SJSA1 (cell line): ENCODE results near the gene ZNF541. TPM values are rescaled to one million over a fixed set of nuclear protein-coding genes. Genes with fewer than 3 reads are reported as not detected.
"Not testable (repeated sequence)": the region's sequence is repeated elsewhere in the genome, so short reads cannot be mapped to it uniquely, and the experiment has no call there.

Experiments used
- DNase-seq, 2 experiments: peaks; one replicate each; pipeline ENCODE4 v3.0.0-alpha.2; 2015 to 2020; ENCODE audit warnings: low spot score in 2 of 2, low read depth in 1 of 2
- H3K27ac ChIP-seq: fragments of 250-450 bp; sonication (Bioruptor Pico); 2 replicates; pipeline ENCODE4 v1.5.1; 2020; ENCODE audit warnings: mild to moderate bottlenecking, moderate library complexity
- H3K27me3 ChIP-seq: fragments of 250-450 bp; sonication (Bioruptor Pico); replicated peaks from 2 replicates; pipeline ENCODE4 v1.5.1; 2020; ENCODE audit warnings: mild to moderate bottlenecking, moderate library complexity
- H3K36me3 ChIP-seq: fragments of 250-450 bp; sonication (Bioruptor Pico); 2 replicates; pipeline ENCODE4 v1.5.1; 2020; ENCODE audit warnings: mild to moderate bottlenecking
- H3K4me1 ChIP-seq: fragments of 250-450 bp; sonication (Bioruptor Pico); replicated peaks from 2 replicates; pipeline ENCODE4 v1.6.1; 2021; ENCODE audit warnings: mild to moderate bottlenecking
- H3K4me3 ChIP-seq: fragments of 250-450 bp; sonication (Bioruptor Pico); 2 replicates; pipeline ENCODE4 v1.5.1; 2020; ENCODE audit warnings: mild to moderate bottlenecking
- H3K9me3 ChIP-seq: fragments of 250-450 bp; sonication (Bioruptor Pico); replicated peaks from 2 replicates; pipeline ENCODE4 v1.5.1; 2020; ENCODE audit warnings: mild to moderate bottlenecking
- total RNA-seq: library from RNA; depleted of rRNA; stranded (reverse); fragments of >200 nt; shearing (Covaris generic); gene quantifications from 2 replicates; pipeline ENCODE4 v1.2.3, GENCODE V29; 2014

ZNF541 gene
- total RNA-seq, 1 experiment from 2014 or later = not detected

DNA sequence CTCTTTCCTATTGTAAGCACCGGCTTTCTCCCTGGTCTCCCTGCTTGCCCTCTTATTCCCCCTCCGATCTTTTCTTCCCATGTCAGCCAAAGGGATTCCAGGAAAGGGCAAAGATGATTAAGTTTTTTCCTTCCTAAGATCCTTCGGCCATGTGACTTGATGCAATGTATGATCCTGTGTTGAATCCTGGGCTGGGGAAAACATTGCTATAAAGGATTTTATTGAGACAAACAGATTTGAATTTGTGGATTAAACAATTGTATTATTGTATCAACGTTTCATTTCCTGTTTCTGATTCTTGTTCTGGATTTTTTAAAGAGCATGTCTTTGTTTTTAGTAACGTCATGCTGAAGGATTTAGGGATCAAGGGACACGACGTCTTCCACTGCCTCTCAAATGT lies 16.9 kb upstream of the ZNF541 start:
- DNase-seq = no peak
- Histone ChIP-seq H3K4me1 (peaks cover 6% of the 10 kb centered on the region; the same call in 1 of the 2 replicates), H3K4me3 (no peak overlapping the region), H3K27me3 (no peaks in the 10 kb centered on the region), H3K36me3 (no peaks in the 10 kb centered on the region), H3K9me3 (peaks cover 10% of the 10 kb centered on the region; the same call in 1 of the 2 replicates), H3K27ac (no peak overlapping the region)

- DNase-seq = peak; percentile 32 to 57
- H3K27ac ChIP-seq = no peak overlapping the region
- H3K27me3 ChIP-seq = no peaks in the 10 kb centered on the region
- H3K4me1 ChIP-seq = peaks cover 9% of the 10 kb centered on the region
- peaks cover 10% of the 10 kb centered on the region; the same call in 1 of the 2 replicates for H3K9me3 ChIP-seq
- H3K4me3 ChIP-seq = no peak overlapping the region
- no peaks in the 10 kb centered on the region for H3K36me3 ChIP-seq
These were observed 14.3 kb upstream of the ZNF541 start for GRCh38 chr19:47587295-47587694.

- not testable (repeated sequence) for H3K4me3 ChIP-seq, H3K36me3 ChIP-seq, H3K27ac ChIP-seq, H3K27me3 ChIP-seq, DNase-seq, H3K9me3 ChIP-seq
- peaks cover 13% of the 10 kb centered on the region for H3K4me1 ChIP-seq
These were observed 10.2 kb upstream of the ZNF541 start for GRCh38 chr19:47583161-47583560.

DNA sequence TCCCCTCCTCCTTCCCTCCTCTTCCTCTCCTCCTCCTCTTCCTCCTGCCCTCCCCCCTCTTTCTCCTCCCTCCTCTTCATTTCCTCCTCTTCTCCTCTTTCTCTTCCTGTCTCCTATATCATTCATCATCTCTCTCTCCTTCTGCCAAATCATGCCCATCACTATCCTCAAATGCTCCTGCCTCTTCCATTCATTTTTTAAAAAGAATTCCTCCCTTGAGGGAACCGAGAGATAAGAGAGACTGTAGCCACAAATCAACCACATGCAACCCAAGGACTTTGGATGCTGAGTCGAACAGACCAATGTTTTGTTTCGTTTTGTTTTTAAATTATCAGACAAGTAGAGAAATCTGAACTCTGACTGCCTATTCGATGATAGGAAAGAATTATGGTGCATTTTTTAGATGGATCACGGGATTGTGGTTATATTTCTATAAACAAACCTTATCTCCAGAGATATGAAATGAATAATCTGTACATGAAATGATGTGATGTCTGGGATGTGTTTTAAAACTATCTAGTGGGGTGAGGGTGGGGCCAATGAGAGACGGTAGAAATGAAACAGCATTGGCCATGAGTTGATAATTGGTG lies 9.5 kb upstream of the ZNF541 start:
- Histone ChIP-seq H3K27ac (no peak overlapping the region), H3K36me3 (no peaks in the 10 kb centered on the region), H3K4me3 (no peak overlapping the region), H3K27me3 (no peaks in the 10 kb centered on the region), H3K9me3 (peaks cover 7% of the 10 kb centered on the region; the same call in 1 of the 2 replicates), H3K4me1 (peaks cover 8% of the 10 kb centered on the region)
- DNase-seq = peak in 1 of 2 experiments; percentile 22

DNA sequence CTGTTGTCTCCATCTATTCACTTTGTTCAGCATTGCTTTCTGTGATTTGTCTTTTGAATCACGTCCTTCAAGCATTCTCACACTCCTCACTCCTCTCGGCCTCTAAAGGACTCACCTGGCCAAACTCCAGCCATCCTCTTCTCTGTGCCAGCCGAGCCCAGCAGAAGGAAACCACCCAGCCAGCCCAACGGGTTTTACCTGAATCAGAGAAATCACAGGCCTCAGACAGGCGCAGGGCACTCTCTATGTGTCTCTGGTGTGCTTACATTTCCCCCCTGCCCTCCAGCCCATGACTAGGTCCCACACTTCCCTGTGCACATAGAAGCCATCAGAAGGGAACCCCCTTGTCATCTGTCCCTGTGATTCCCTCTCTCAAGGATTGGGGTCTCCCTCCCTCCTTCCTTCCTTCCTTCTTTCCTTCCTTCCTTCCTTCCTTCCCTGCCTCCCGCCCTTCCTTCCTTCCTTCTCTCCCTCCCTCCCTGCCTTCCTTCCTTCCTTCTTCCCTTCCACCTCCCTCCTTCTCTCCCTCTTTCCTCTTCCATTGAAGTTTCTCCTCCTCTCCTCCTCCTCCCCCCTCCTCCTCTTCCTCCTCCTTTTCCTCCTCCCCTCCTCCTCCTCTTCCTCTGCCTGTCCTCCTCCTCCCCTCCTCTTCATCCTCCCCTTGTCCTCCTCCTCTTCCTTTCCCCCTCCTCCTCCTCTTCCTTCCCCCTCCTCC lies 8.8 kb upstream of the ZNF541 start:
- Histone ChIP-seq H3K27ac (no peak overlapping the region), H3K4me3 (no peak overlapping the region)

GRCh38 chr19:47580397-47580796 lies 7.4 kb upstream of the ZNF541 start:
- Histone ChIP-seq H3K27me3 (no peaks in the 10 kb centered on the region), H3K9me3 (no peaks in the 10 kb centered on the region), H3K36me3 (no peaks in the 10 kb centered on the region), H3K4me3 (no peak overlapping the region), H3K4me1 (peaks cover 8% of the 10 kb centered on the region), H3K27ac (no peak overlapping the region)
- no peak for DNase-seq

More for the DNA sequence above, 8.8 kb upstream of the ZNF541 start:
- H3K27me3 ChIP-seq = no peaks in the 10 kb centered on the region
- no peak for DNase-seq
- peaks cover 8% of the 10 kb centered on the region for H3K4me1 ChIP-seq
- no peaks in the 10 kb centered on the region for H3K36me3 ChIP-seq
- H3K9me3 ChIP-seq = peaks cover 7% of the 10 kb centered on the region; the same call in 1 of the 2 replicates

DNA sequence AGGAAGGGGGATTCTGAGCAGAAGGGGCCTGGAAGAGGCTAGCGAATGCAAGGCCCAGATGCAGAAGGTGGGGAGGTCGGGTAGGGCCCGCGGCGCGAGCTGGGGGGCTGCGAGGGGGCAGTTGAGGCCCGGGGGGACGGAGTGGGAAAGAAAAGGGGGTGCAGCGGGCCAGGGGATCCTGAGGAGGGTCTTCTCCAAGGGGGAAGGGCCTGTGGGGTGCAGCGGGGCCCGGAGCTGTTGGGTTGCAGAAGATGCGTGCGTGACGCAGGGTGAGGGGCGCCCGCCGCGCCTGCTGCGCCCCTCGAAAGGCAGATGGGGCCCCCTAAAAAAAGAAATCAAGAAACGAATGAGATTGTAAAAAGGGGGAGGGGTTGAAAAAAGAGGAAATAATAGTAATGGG lies 313 bp downstream of the ZNF541 start:
- Histone ChIP-seq H3K4me1 (no peaks in the 10 kb centered on the region), H3K27me3 (peaks cover 11% of the 10 kb centered on the region; the same call in 1 of the 2 replicates), H3K9me3 (no peaks in the 10 kb centered on the region), H3K27ac (no peak overlapping the region), H3K36me3 (no peaks in the 10 kb centered on the region), H3K4me3 (no peak overlapping the region)
- DNase-seq = no peak

DNA sequence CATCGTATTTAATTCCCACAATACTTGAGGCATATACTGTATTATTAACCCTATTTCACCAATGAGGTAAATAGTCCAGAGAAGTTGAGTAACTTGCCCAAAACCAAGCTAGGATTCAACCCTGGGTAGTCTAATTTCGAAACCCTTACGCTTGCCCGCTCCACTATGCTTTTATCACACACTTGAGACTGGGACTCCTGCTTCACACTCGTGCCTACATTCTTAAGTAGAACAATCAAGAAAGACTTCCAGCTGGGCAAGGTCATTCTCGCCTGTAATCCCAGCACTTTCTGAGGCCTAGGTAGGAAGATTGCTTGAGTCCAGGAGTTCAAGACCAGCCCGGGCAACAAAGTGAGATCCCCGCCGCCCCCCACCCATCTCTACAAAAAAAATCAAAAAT lies 3.6 kb downstream of the ZNF541 start:
- H3K4me1 ChIP-seq = no peaks in the 10 kb centered on the region
- H3K27me3 ChIP-seq = peaks cover 15% of the 10 kb centered on the region
- no peaks in the 10 kb centered on the region for H3K36me3 ChIP-seq
- DNase-seq = no peak
- H3K4me3 ChIP-seq = no peak overlapping the region
- H3K9me3 ChIP-seq = no peaks in the 10 kb centered on the region
- H3K27ac ChIP-seq = no peak overlapping the region

- no peak overlapping the region for H3K27ac ChIP-seq
- DNase-seq = no peak
- H3K4me3 ChIP-seq = no peak overlapping the region
- H3K9me3 ChIP-seq = no peaks in the 10 kb centered on the region
- H3K36me3 ChIP-seq = no peaks in the 10 kb centered on the region
- H3K4me1 ChIP-seq = peaks cover 21% of the 10 kb centered on the region
- peaks cover 21% of the 10 kb centered on the region for H3K27me3 ChIP-seq
These were observed 8.9 kb downstream of the ZNF541 start for GRCh38 chr19:47564081-47564480.

DNA sequence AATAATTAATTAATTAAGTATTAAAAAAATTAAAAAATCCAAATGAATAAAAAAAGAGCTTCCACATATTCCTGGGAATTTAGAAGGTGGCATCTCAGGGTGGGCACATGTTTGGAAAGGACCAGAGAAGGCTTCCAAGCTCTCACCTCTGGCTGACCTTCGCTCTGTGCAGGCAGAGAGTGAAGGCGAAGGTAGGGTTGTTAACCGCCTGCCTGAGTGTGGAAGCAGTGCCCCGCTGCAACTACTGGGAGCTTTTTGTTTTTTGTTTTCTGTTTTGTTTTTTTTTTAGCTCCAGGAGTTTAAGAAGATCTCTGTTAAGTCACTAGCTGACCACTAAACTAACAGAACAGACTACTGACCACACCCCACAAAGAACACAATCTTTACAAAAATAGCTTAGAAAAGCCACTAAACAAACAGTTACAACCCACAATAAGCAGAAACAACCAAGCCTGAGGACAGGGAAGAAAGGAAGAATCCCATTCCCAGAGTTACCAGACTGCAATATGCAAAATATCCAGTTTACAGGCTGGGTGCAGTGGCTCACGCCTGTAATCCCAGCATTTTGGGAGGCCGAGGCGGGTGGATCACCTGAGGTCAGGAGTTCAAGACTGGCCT lies 11.4 kb downstream of the ZNF541 start:
- Histone ChIP-seq H3K4me3 (no peak overlapping the region), H3K27ac (no peak overlapping the region), H3K9me3 (no peaks in the 10 kb centered on the region), H3K4me1 (peaks cover 21% of the 10 kb centered on the region), H3K36me3 (no peaks in the 10 kb centered on the region), H3K27me3 (peaks cover 21% of the 10 kb centered on the region)
- peak in 1 of 2 experiments; percentile 85 for DNase-seq

GRCh38 chr19:47560999-47561398 lies 11.9 kb downstream of the ZNF541 start:
- DNase-seq = peak in 1 of 2 experiments; percentile 27
- H3K4me1 ChIP-seq = peaks cover 21% of the 10 kb centered on the region

DNA sequence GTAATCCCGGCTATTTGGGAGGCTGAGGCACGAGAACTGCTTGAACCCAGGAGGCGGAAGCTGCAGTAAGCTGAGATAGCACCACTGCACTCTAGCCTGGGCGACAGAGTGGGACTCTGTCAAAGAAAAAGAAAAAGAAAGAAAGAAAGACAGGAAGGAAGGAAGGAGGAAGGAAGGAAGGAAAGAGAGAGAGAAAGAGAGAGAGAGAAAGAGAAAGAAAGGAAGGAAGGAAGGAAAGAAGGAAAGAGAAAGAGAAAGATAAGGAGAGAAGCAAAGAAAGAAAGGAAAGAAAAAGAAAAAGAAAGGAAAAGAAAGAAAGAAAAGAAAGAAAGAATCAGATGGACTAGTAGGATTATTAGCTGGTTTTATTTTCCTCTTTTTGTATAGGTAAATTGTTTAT lies 22.8 kb downstream of the ZNF541 start:
- no peak for DNase-seq
- Histone ChIP-seq H3K4me1 (no peaks in the 10 kb centered on the region), H3K4me3 (no peak overlapping the region), H3K27me3 (peaks cover 13% of the 10 kb centered on the region), H3K9me3 (no peaks in the 10 kb centered on the region), H3K27ac (no peak overlapping the region), H3K36me3 (no peaks in the 10 kb centered on the region)

More at GRCh38 chr19:47560999-47561398, 11.9 kb downstream of the ZNF541 start:
- no peaks in the 10 kb centered on the region for H3K9me3 ChIP-seq
- peaks cover 21% of the 10 kb centered on the region for H3K27me3 ChIP-seq
- no peaks in the 10 kb centered on the region for H3K36me3 ChIP-seq
- no peak overlapping the region for H3K27ac ChIP-seq
- H3K4me3 ChIP-seq = no peak overlapping the region

GRCh38 chr19:47549261-47549862 lies 23.6 kb downstream of the ZNF541 start:
- Histone ChIP-seq H3K4me1 (no peaks in the 10 kb centered on the region), H3K27me3 (peaks cover 13% of the 10 kb centered on the region), H3K36me3 (no peaks in the 10 kb centered on the region), H3K9me3 (no peaks in the 10 kb centered on the region), H3K27ac (no peak overlapping the region), H3K4me3 (no peak overlapping the region)
- DNase-seq = no peak

DNA sequence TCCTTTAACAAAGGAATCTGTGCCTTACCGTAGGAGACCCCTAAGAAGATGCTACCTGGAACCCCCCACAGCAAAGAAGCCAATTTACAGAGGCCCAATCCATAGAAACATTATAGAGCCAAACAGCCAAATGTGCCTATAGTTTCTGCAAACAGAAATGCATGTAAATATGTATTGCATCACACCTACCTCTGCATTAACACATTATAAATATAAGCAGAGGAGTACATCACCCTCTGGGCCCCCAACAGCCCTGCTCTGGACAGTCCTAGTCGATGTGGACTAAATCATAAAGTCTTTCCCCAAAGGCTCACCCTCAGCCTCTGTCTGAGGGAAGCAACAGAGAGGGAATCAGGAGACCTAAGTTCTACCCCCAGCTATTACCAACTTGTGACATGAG lies 25.7 kb downstream of the ZNF541 start:
- Histone ChIP-seq H3K4me3 (no peak overlapping the region), H3K9me3 (no peaks in the 10 kb centered on the region), H3K36me3 (no peaks in the 10 kb centered on the region), H3K27me3 (peaks cover 13% of the 10 kb centered on the region), H3K27ac (no peak overlapping the region), H3K4me1 (peaks cover 3% of the 10 kb centered on the region)
- no peak for DNase-seq
